GM21526 (cell line): ENCODE data around the gene HACL1.
"Not testable (repeated sequence)": the region's sequence is repeated elsewhere in the genome, so short reads cannot be mapped to it uniquely, and the experiment has no call there.

Experiments used
- ATAC-seq: cut with Tn5 transposase; IDR thresholded peaks from one replicate; pipeline ENCODE4 v1.9.1; 2021; ENCODE audit warnings: moderate library complexity; ENCODE audit not compliant: unreplicated experiment, low FRiP score

HACL1 gene

GRCh38 chr3:15532614-15533013, 68.8 kb downstream of the HACL1 start:
- ATAC-seq: not testable (repeated sequence)

DNA sequence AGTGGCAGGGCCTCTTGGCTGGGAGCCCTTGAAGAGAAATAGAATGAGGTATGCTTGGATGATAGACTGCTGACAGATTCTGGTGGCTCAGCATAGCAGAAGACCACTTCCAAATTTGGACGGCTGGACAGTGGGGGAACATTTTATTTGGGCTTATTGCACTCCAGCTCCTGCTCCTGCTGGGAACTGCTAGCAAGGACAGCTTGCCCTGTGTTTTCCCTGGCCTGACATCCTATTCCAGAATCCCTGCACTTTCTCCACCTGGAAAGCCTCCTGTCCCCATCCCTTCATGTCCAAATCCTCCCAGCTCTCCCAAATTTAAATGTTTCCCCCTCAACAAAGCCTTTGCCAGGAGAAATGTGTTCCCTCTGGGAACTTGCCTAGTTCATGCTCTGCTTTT, 70.0 kb downstream of the HACL1 start:
- ATAC-seq: no peak

- ATAC-seq: no peak
Measured at GRCh38 chr3:15528854-15529537, 72.4 kb downstream of the HACL1 start.

GRCh38 chr3:15527031-15527459, 74.3 kb downstream of the HACL1 start:
- ATAC-seq: no peak

DNA sequence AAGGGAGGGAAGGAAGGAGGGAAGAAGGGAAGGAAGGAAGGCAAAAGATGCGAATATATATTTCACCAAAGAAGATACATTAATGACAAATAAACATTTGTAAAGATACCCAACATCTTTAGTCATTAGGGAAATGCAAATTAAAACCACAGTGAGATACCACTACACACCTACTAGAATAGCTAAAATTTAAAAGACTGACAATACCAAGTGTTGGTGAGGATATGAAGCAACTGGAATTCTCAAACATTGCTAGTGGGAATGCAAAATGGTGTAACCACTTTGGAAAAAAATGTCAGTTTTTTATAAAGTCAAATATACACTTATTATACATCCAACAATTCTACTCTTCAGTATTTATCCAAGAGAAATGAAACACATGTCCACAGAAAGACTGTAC, 75.6 kb downstream of the HACL1 start:
- ATAC-seq: no peak

GRCh38 chr3:15523660-15524417, 77.5 kb downstream of the HACL1 start:
- no peak for ATAC-seq

- no peak for ATAC-seq
Measured at GRCh38 chr3:15522016-15522415, 79.4 kb downstream of the HACL1 start.

DNA sequence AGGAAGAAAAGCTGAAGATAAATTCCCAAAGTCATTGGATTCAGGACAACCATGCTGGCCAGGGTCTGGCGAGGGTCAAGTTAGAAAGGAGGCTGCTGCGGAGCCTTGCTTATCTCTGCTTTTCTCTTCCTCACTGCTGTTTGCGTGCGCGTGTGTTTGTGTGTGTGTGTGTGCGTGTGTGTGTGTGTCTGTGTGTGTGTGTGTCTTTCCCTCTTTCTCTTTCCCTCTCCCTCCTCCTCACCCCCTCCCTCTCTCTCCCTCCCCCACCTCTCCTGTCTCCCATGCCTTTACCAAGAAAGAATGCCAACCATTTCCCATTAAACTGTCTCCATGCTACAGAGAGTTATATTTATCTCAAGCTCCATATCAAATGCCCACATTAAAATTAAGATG, 79.8 kb downstream of the HACL1 start, which contains the start of gene COLQ:
TSS of gene COLQ (minus strand) at position 134 of the 393 bp plus-strand sequence. CDS start at position 53, 81 bp downstream.
- ATAC-seq: no peak

- no peak for ATAC-seq
Measured at GRCh38 chr3:15520804-15521572, 80.4 kb downstream of the HACL1 start.

- no peak for ATAC-seq
Measured at GRCh38 chr3:15520185-15520584, 81.2 kb downstream of the HACL1 start.

DNA sequence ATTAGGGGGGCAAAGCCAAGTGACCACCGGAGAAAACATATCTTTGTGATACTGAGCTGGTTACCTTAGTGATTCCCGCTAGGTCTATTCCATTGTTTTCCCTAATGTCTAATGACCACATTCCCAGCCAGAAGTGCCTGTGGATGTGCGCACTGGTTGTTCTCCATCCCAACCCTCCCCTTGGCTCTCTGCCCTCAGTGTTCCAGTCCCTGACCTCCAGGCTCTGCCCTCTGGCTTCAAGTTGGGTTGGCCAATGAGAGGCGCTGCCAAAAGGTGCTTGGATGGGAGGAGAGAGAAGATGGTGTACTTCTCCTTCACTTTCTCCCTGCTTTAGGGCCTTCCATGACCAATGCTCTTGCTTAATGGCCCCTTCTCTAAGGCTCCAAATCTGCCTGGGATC, 82.3 kb downstream of the HACL1 start:
- no peak for ATAC-seq

DNA sequence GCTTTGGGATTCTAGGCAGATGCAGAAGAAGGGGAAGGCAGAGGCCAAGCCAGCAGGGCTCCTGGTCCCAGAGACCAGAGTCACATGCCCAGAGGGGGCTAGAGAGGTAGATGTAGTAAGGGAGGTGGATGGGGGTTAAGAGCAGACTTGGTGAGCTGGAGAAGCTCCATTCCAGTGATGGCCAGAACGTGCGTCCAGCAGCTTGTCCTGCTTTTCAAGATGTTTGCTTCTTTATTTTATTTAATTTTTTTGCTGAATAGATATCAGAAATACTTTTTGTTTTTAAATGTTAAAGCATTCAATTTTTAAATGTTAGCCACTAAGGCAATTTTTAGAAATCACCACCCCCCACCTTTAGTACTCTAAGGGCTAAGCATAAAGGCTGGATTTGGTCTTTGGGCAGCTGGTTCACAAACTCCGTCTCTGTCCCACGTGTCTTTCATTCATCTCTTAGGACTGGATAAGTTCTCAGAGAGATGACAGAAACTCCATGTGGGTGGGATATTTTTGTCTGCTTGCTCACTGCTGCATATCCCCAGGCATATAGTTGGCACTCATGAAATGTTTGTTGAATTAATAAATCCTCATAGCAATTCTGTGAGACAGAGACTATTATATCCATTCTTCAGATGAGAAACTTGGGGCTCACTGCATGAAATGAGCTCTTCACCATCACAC, 86.6 kb downstream of the HACL1 start:
- no peak for ATAC-seq

DNA sequence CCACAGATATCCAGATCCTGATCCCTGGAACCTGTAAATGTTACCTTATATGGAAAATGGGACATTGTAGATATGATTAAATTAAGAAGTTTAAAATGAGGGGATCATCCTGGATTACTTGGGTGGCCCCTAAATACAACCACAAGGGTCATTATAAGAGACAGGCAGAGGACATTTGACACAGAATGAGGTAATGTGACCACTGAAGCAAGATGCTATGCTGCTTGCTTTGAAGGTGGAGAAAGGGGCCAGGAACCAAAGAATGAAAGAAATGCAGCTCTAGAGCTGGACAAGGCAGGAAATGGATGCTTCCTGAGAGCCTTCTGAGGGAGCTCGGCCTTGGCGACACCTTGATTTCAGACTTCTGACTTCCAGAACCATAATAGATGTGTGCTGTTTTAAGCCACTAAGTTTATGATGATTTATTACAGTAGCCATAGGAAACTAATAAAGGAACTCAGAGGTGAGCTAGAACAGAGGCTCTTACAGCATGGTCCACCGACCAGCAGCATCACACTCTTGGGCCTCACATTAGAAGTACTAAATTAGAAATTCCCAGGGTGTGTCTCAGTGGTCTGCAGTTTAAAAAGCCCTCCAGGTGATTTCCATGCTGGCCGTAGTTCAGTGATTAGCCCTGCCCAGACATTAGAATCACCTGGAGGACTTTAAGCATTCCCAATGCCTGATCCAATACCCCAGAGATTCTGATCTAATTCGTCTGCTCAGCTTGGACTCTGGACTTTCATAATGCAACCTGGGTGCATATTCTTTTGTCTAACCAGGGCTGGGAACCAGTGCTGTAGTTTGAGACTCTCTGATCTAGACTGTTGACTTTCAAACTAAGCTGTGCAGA, 87.3 kb downstream of the HACL1 start:
- no peak for ATAC-seq

- ATAC-seq: no peak
Measured at GRCh38 chr3:15513116-15513515, 88.3 kb downstream of the HACL1 start.

DNA sequence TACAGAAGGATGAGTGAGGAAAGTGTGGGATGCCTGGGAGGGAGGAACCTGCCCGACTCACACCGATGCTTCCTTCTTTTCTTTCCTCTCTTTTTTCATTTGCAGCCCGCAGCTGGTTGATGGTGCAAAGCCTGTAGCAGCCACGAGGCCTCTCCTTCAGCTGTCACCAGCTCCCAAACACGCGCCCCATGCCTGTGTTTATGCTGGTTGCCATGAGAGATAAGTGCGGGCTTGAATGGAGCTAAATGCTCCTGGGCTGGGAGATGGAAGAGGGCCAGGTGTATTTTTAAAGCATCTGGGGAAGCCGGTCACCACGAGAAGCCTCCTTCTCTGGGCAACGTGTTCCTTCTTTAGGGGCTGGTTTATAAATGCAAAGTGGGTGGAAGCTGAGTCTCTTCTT, 89.2 kb downstream of the HACL1 start:
- no peak for ATAC-seq

GRCh38 chr3:15511156-15511555, 90.2 kb downstream of the HACL1 start:
- no peak for ATAC-seq
